Fibroblast of lung (primary cell): ENCODE data around the gene SPACA7. TPM values are rescaled to one million over a fixed set of nuclear protein-coding genes. Genes with fewer than 3 reads are reported as not detected.

Source experiments
- DNase-seq, 2 donors: peaks; one replicate each; pipeline versions ENCODE4 v3.0.0 to v3.0.0-alpha.2; 2010; ENCODE audit warnings: low read depth in 2 of 2
- H2AFZ ChIP-seq: 2 replicates; pipeline ENCODE4 v1.5.1; 2012; ENCODE audit warnings: low read length, control low read depth, inconsistent platforms
- H3K27ac ChIP-seq: 2 replicates; pipeline ENCODE4 v1.5.1; 2011; ENCODE audit warnings: low read length, control low read depth; ENCODE audit not compliant: insufficient read depth
- H3K27me3 ChIP-seq: 2 replicates; pipeline ENCODE4 v1.5.1; 2011; ENCODE audit warnings: mild to moderate bottlenecking, low read length; ENCODE audit not compliant: control insufficient read depth, insufficient read depth
- H3K36me3 ChIP-seq: 2 replicates; pipeline ENCODE4 v1.5.1; 2011; ENCODE audit warnings: low read length; ENCODE audit not compliant: control insufficient read depth, insufficient read depth
- H3K4me1 ChIP-seq: 2 replicates; pipeline ENCODE4 v1.5.1; 2011; ENCODE audit warnings: low read length; ENCODE audit not compliant: control insufficient read depth, insufficient read depth; ENCODE audit errors: extremely low read depth
- H3K4me2 ChIP-seq: 2 replicates; pipeline ENCODE4 v1.5.1; 2011; ENCODE audit warnings: low read length, control low read depth; ENCODE audit not compliant: insufficient read depth; ENCODE audit errors: extremely low read depth
- H3K4me3 ChIP-seq, 4 experiments: fragments of 200-600 bp in 1 of 4; sonication (generic) in 1 of 4; replicated peaks in 1 of 4; 2 replicates each; pipeline ENCODE4 v1.5.1; 2011 to 2016; ENCODE audit warnings: low read length in 4 of 4, low read depth in 3 of 4, mild to moderate bottlenecking in 3 of 4, control low read depth in 2 of 4, inconsistent platforms in 1 of 4, mixed read lengths in 1 of 4; ENCODE audit not compliant: insufficient read depth in 1 of 4; ENCODE audit errors: control extremely low read depth in 1 of 4
- H3K79me2 ChIP-seq: 2 replicates; pipeline ENCODE4 v1.5.1; 2012; ENCODE audit warnings: mild to moderate bottlenecking, low read length, inconsistent platforms; ENCODE audit not compliant: control insufficient read depth, insufficient read depth
- H3K9ac ChIP-seq: 2 replicates; pipeline ENCODE4 v1.5.1; 2011; ENCODE audit warnings: mild to moderate bottlenecking, low read length, control low read depth; ENCODE audit not compliant: insufficient read depth
- H3K9me3 ChIP-seq: 2 replicates; pipeline ENCODE4 v1.5.1; 2012; ENCODE audit warnings: low read depth, low read length; ENCODE audit not compliant: control insufficient read depth, insufficient read depth
- H4K20me1 ChIP-seq: 2 replicates; pipeline ENCODE4 v1.5.1; 2011; ENCODE audit warnings: low read length; ENCODE audit not compliant: control insufficient read depth, insufficient read depth; ENCODE audit errors: extremely low read depth
- EZH2 ChIP-seq: IDR thresholded peaks from 2 replicates; pipeline ENCODE4 v1.5.1; 2012; ENCODE audit warnings: low read length, control low read depth, mild to moderate bottlenecking; ENCODE audit errors: missing control alignments
- polyA plus RNA-seq, 2 donors: library from polyadenylated mRNA; depleted of rRNA in 1 of 2; stranded (reverse) in 1 of 2; unstranded in 1 of 2; fragments of >200 nt; gene quantifications; 2 replicates each; pipeline ENCODE4 v1.2.1, GENCODE V29; 2011 to 2012; ENCODE audit warnings: missing spikeins in 1 of 2
- total RNA-seq: library from RNA; depleted of rRNA; stranded (reverse); fragments of >200 nt; gene quantifications from 2 replicates; pipeline ENCODE4 v1.2.1, GENCODE V29; 2014
- TF ChIP-seq, protein P1 (sequence below), 2 donors: IDR thresholded peaks in 1 of 2; conservative IDR thresholded peaks in 1 of 2; 1 replicate in 1 of 2; 2 replicates in 1 of 2; pipeline ENCODE4 v1.5.1; 2011 to 2012; ENCODE audit warnings: low read length in 2 of 2, control low read depth in 1 of 2, inconsistent platforms in 1 of 2, low read depth in 1 of 2, mild to moderate bottlenecking in 1 of 2

SPACA7 gene
- total and polyA plus RNA-seq, 2 donors (not counting 1 experiment from before 2014, with no cell fraction given): not detected

DNA sequence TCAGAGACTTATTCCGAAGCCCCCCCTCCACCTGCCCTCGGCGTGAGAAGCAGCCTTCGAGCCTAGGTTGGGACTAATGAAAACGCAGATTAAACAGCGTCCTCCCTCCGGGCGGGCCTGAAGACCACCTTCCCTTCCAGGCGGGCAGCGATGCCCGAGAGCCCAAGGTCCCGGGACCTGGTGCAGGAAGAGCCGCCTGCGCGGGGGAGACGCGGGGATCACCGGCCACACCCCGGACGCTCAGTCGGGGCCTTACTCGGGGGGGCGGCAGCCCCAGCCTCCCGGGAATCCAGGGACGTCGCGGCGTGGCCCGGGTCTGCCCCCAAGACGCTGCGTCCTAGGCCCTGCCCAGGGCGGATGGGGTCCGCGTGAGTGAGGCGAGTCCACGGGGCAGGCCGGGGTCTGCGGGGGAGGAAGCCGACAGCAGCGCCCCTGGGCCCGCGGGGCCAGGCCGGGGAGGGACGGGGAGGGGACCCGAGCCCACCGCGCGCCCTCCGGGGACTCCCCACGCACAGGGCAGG, 33.3 kb upstream of the SPACA7 start:
- no peak overlapping the region for H3K9ac ChIP-seq

DNA sequence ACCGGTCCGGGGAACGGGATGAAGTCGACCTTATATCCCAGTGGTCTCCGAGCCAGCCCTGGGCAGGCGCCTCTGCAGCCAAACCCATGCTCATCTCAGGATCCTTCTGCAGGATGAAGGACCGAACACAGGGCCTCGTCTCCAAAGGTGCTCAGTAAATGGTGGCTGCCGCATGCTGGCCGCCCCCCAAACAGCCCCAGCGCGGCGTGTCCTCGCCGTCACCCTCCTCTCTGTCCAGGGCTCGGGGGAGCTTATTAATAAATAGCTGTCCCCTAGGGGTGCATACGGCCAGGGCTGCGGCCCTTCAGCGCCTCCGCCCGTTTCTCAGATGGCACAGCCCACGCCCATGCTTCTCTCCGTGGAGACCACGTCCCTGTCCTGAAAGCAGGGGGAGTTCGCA, 32.6 kb upstream of the SPACA7 start:
- H3K4me1 ChIP-seq: no peaks in the 10 kb centered on the region
- no peak overlapping the region for H3K4me2 ChIP-seq
- H3K4me3 ChIP-seq: no peak overlapping the region
- H4K20me1 ChIP-seq: no peaks in the 10 kb centered on the region
- no peak overlapping the region for H2AFZ ChIP-seq
- DNase-seq: no peak
- H3K9me3 ChIP-seq: no peaks in the 10 kb centered on the region
- TF ChIP-seq EZH2: no peak
- TF ChIP-seq, protein P1, sequence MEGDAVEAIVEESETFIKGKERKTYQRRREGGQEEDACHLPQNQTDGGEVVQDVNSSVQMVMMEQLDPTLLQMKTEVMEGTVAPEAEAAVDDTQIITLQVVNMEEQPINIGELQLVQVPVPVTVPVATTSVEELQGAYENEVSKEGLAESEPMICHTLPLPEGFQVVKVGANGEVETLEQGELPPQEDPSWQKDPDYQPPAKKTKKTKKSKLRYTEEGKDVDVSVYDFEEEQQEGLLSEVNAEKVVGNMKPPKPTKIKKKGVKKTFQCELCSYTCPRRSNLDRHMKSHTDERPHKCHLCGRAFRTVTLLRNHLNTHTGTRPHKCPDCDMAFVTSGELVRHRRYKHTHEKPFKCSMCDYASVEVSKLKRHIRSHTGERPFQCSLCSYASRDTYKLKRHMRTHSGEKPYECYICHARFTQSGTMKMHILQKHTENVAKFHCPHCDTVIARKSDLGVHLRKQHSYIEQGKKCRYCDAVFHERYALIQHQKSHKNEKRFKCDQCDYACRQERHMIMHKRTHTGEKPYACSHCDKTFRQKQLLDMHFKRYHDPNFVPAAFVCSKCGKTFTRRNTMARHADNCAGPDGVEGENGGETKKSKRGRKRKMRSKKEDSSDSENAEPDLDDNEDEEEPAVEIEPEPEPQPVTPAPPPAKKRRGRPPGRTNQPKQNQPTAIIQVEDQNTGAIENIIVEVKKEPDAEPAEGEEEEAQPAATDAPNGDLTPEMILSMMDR (conservative IDR thresholded peaks at IDR 0.05 in 1 of 2, IDR thresholded peaks at IDR 0.05 in 1 of 2; ENCODE audit: low read depth in 1 of 2, low read length in 2 of 2): no peak
- H3K27ac ChIP-seq: no peak overlapping the region
- H3K9ac ChIP-seq: no peak overlapping the region
- H3K79me2 ChIP-seq: no peaks in the 10 kb centered on the region
- H3K36me3 ChIP-seq: no peaks in the 10 kb centered on the region
- no peaks in the 10 kb centered on the region for H3K27me3 ChIP-seq

More for the DNA sequence above, 33.3 kb upstream of the SPACA7 start:
- Histone ChIP-seq H3K79me2 (no peaks in the 10 kb centered on the region), H3K4me1 (no peaks in the 10 kb centered on the region), H4K20me1 (no peaks in the 10 kb centered on the region), H3K4me3 (no peak overlapping the region), H3K9me3 (no peaks in the 10 kb centered on the region), H3K36me3 (no peaks in the 10 kb centered on the region), H3K27me3 (no peaks in the 10 kb centered on the region), H3K4me2 (no peak overlapping the region), H2AFZ (no peak overlapping the region), H3K27ac (no peak overlapping the region)
- no peak for DNase-seq
- no peak for TF ChIP-seq EZH2
- TF ChIP-seq, protein P1 (conservative IDR thresholded peaks at IDR 0.05 in 1 of 2, IDR thresholded peaks at IDR 0.05 in 1 of 2; ENCODE audit: low read depth in 1 of 2, low read length in 2 of 2): no peak

DNA sequence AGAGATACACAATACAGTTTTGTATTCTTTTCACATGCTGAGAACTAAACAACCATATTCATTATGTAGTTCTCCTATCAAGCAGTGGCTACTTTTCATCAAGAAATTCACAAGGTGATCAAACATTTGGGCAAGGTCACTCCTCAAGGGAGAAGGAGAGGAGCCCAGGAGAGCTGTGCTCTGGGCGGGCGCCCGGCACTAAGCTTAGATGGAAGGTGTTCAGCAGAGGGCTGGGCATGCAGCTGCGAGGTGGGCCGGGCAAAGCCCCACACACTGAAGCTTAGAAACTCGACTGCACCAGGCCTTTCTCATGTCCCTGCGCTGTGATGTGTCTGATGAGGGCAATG, 30.4 kb upstream of the SPACA7 start:
- H3K27me3 ChIP-seq: no peaks in the 10 kb centered on the region
- TF ChIP-seq, protein P1 (conservative IDR thresholded peaks at IDR 0.05 in 1 of 2, IDR thresholded peaks at IDR 0.05 in 1 of 2; ENCODE audit: low read depth in 1 of 2, low read length in 2 of 2): no peak
- no peak for TF ChIP-seq EZH2

More for the DNA sequence above, 30.4 kb upstream of the SPACA7 start:
- no peaks in the 10 kb centered on the region for H3K9me3 ChIP-seq
- no peaks in the 10 kb centered on the region for H3K4me1 ChIP-seq
- no peak for DNase-seq
- H2AFZ ChIP-seq: no peak overlapping the region
- H3K9ac ChIP-seq: no peak overlapping the region
- H3K36me3 ChIP-seq: no peaks in the 10 kb centered on the region
- H3K79me2 ChIP-seq: no peaks in the 10 kb centered on the region
- H3K4me3 ChIP-seq: no peak overlapping the region
- H3K27ac ChIP-seq: no peak overlapping the region
- H3K4me2 ChIP-seq: no peak overlapping the region
- no peaks in the 10 kb centered on the region for H4K20me1 ChIP-seq
